HT-29 (cell line): ENCODE results near the gene RXRA. TPM values are rescaled to one million over a fixed set of nuclear protein-coding genes. Genes with fewer than 3 reads are reported as not detected.

Source experiments
- small RNA-seq: library from RNA; depleted of rRNA; stranded (forward); fragments of <200 nt; gene quantifications from one replicate; pipeline ENCODE3, GENCODE V24; 2014
- total RNA-seq: library from RNA; depleted of rRNA; stranded (reverse); fragments of >200 nt; shearing (Covaris generic); gene quantifications from 2 replicates; pipeline ENCODE4 v1.2.3, GENCODE V29; 2014; rRNA removed

Gene RXRA
- total RNA-seq, 1 experiment from 2014 or later: 74.4 TPM

Small RNA genes within 50 kb of the gene (small RNA-seq; reads per million reads assigned to genes)
- not detected for gene MIR4669

Other genes starting within 250 kb of the RXRA start
- 37.3 and 42.5 TPM in 2 replicates for gene WDR5, start 190.4 kb upstream of the RXRA start, total RNA-seq
- not detected in 2 replicates for gene RNU6ATAC, start 161.9 kb upstream of the RXRA start, total RNA-seq